Neural progenitor cell (in vitro differentiated cells): ENCODE results near the gene KANSL1L. TPM values are rescaled to one million over a fixed set of nuclear protein-coding genes. Genes with fewer than 3 reads are reported as not detected.

ENCODE experiments used
- DNase-seq: peaks from one replicate; pipeline ENCODE4 v3.0.0-alpha.2; 2016; ENCODE audit warnings: low spot score
- H2AFZ ChIP-seq: fragments of 200-600 bp; sonication (generic); replicated peaks from 2 replicates; pipeline ENCODE4 v1.6.1; 2016; ENCODE audit warnings: antibody characterized with exemption
- H3F3A ChIP-seq: fragments of 200-600 bp; sonication (generic); 2 replicates; pipeline ENCODE4 v1.6.1; 2016; ENCODE audit warnings: antibody characterized with exemption, low read depth
- H3K27ac ChIP-seq: fragments of 200-600 bp; sonication (generic); 2 replicates; pipeline ENCODE4 v1.5.1; 2016; ENCODE audit warnings: mild to moderate bottlenecking
- H3K27me3 ChIP-seq: fragments of 200-600 bp; sonication (generic); 2 replicates; pipeline ENCODE4 v1.6.1; 2016; ENCODE audit warnings: mild to moderate bottlenecking, moderate library complexity
- H3K36me3 ChIP-seq: fragments of 200-600 bp; sonication (generic); 2 replicates; pipeline ENCODE4 v1.5.1; 2016
- H3K4me1 ChIP-seq: fragments of 200-600 bp; sonication (generic); 2 replicates; pipeline ENCODE4 v1.6.1; 2016; ENCODE audit warnings: mixed run types
- H3K4me2 ChIP-seq: fragments of 200-600 bp; sonication (generic); 2 replicates; pipeline ENCODE4 v1.6.1; 2016
- H3K4me3 ChIP-seq: fragments of 200-600 bp; sonication (generic); 2 replicates; pipeline ENCODE4 v1.5.1; 2016
- H3K79me2 ChIP-seq: fragments of 200-600 bp; sonication (generic); 2 replicates; pipeline ENCODE4 v1.6.1; 2016; ENCODE audit warnings: low read depth
- H3K9ac ChIP-seq: fragments of 200-600 bp; sonication (generic); 2 replicates; pipeline ENCODE4 v1.6.1; 2016
- H3K9me3 ChIP-seq: fragments of 200-600 bp; sonication (generic); 2 replicates; pipeline ENCODE4 v1.5.1; 2016; ENCODE audit warnings: low read depth
- H4K20me1 ChIP-seq: fragments of 200-600 bp; sonication (generic); 2 replicates; pipeline ENCODE4 v1.6.1; 2016; ENCODE audit warnings: low read depth
- H3K27ac Mint-ChIP-seq: 3 replicates; pipeline ENCODE4 v1.8.0; 2021; ENCODE audit warnings: mixed read lengths
- H3K27me3 Mint-ChIP-seq: 2 replicates; pipeline ENCODE4 v1.8.0; 2022; ENCODE audit warnings: low read depth, mild to moderate bottlenecking, inconsistent platforms, moderate library complexity, mixed read lengths; ENCODE audit not compliant: insufficient read depth
- H3K36me3 Mint-ChIP-seq: 3 replicates; pipeline ENCODE4 v1.8.0; 2021; ENCODE audit warnings: mixed read lengths
- H3K4me1 Mint-ChIP-seq: 3 replicates; pipeline ENCODE4 v1.8.0; 2021; ENCODE audit warnings: mixed read lengths
- H3K4me3 Mint-ChIP-seq: 3 replicates; pipeline ENCODE4 v1.8.0; 2021; ENCODE audit warnings: mild to moderate bottlenecking, moderate library complexity, mixed read lengths
- H3K9me3 Mint-ChIP-seq: 3 replicates; pipeline ENCODE4 v1.8.0; 2020; ENCODE audit warnings: mixed read lengths
- EZH2 ChIP-seq: fragments of 200-600 bp; sonication (generic); IDR thresholded peaks from 2 replicates; pipeline ENCODE4 v1.6.1; 2017; ENCODE audit warnings: antibody characterized with exemption, mild to moderate bottlenecking, moderate library complexity
- EZH2phosphoT487 ChIP-seq: fragments of 200-600 bp; sonication (generic); IDR thresholded peaks from 2 replicates; pipeline ENCODE4 v1.6.1; 2017; ENCODE audit warnings: antibody characterized with exemption
- total RNA-seq: library from RNA; depleted of rRNA; stranded (reverse); fragments of >200 nt; gene quantifications from 2 replicates; pipeline ENCODE4 v1.2.3, GENCODE V29; 2015; ENCODE audit warnings: low replicate concordance
- TF ChIP-seq, protein P1 (sequence below): fragments of 200-600 bp; sonication (generic); IDR thresholded peaks from 2 replicates; pipeline ENCODE4 v1.5.1; 2017; ENCODE audit warnings: antibody characterized with exemption, mild to moderate bottlenecking

The KANSL1L gene
- total RNA-seq, 1 donor from 2014 or later, result 51.8 TPM

DNA sequence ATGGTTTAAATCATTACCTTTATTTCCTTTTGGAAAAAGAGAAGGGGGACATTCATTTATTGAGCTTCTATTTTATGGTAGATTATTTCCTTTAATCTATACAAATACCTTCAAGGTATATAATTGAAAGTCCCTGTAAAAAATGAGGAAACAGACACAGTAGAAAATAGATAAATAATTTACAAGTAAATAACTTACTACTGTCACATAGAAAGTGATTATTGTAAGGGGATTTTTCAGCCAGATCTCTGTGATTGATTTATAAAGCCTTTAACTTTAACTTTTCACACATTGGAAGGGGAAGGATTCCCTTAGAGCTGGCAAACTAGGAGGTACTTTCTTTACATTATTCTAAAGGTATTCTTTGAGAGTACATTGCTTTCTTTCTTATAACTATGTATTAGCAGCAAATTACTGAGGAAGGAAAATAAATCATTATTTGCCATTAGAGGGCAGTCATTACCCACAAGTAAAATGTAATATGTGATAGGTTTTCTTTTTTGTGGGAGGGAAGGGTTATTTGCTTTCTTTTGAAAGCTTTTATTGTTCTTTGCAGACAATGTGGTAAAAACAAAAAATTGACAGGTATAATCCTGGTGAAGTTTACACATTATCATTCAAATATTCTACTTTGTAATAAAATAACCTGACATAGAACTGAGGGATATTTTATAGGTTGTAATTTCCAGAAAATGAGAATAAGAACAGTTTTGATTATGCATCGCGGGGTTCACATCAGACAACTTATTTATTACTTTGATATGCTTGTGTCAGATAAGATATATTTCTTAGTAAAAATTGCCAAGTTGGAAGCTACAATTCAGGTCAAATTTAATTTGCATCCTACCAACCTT lies 193.6 kb downstream of the KANSL1L start:
- Histone ChIP-seq H3K4me2 (no peak overlapping the region), H3K79me2 (no peaks in the 10 kb centered on the region), H3K27ac (no peak overlapping the region), H3K4me3 (no peak overlapping the region), H3K36me3 (no peaks in the 10 kb centered on the region), H3K4me1 (no peaks in the 10 kb centered on the region), H3F3A (no peaks in the 10 kb centered on the region), H3K9ac (no peak overlapping the region), H3K27me3 (no peaks in the 10 kb centered on the region), H3K9me3 (no peaks in the 10 kb centered on the region), H2AFZ (no peak overlapping the region), H4K20me1 (no peaks in the 10 kb centered on the region)
- Mint-ChIP-seq H3K27me3 (no peaks in the 10 kb centered on the region), H3K4me1 (no peaks in the 10 kb centered on the region), H3K36me3 (no peaks in the 10 kb centered on the region), H3K27ac (no peak overlapping the region), H3K9me3 (no peaks in the 10 kb centered on the region), H3K4me3 (no peak overlapping the region)
- TF ChIP-seq EZH2, result no peak
- TF ChIP-seq, protein P1, sequence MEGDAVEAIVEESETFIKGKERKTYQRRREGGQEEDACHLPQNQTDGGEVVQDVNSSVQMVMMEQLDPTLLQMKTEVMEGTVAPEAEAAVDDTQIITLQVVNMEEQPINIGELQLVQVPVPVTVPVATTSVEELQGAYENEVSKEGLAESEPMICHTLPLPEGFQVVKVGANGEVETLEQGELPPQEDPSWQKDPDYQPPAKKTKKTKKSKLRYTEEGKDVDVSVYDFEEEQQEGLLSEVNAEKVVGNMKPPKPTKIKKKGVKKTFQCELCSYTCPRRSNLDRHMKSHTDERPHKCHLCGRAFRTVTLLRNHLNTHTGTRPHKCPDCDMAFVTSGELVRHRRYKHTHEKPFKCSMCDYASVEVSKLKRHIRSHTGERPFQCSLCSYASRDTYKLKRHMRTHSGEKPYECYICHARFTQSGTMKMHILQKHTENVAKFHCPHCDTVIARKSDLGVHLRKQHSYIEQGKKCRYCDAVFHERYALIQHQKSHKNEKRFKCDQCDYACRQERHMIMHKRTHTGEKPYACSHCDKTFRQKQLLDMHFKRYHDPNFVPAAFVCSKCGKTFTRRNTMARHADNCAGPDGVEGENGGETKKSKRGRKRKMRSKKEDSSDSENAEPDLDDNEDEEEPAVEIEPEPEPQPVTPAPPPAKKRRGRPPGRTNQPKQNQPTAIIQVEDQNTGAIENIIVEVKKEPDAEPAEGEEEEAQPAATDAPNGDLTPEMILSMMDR, result peak; percentile 65
- peak; percentile 33 for DNase-seq

DNA sequence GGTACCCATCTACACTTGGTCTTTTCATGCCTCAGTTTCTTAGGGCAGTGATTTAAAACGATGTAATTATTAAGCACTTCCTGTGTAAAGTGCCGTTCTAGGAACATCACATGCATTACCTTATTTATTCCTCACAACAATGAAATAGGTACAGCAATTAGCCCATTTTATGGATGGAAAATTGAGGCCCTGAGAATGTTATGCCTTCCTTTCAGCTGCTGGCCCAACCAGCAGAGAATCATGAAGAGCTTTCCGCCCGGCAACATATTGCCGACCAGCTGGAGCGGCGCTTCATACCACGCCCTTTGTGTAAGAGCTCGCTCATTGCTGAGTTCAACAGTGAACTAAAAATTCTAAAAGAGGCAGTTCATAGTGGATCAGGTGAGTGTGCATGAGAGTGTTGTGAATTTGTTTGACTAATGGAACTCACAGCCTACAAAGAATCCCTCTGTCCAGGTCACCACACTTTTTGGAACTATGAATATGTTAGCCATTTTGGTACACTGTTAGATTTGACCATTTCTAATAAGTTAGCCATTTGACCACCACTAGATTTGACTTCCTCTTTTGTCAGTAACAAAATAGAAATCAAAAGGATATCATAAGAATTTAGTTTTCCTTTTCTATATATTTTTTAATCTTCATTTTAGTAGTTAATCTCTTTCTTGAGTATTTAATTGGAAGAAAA lies 194.4 kb downstream of the KANSL1L start:
- Histone ChIP-seq H3K9ac (no peak overlapping the region), H3K4me2 (no peak overlapping the region), H3K9me3 (no peaks in the 10 kb centered on the region), H3K4me1 (no peaks in the 10 kb centered on the region), H3K27me3 (no peaks in the 10 kb centered on the region), H3K36me3 (no peaks in the 10 kb centered on the region), H4K20me1 (no peaks in the 10 kb centered on the region), H2AFZ (no peak overlapping the region), H3K4me3 (no peak overlapping the region), H3K79me2 (no peaks in the 10 kb centered on the region), H3K27ac (no peak overlapping the region), H3F3A (no peaks in the 10 kb centered on the region)
- Mint-ChIP-seq H3K36me3 (no peaks in the 10 kb centered on the region), H3K4me1 (no peaks in the 10 kb centered on the region), H3K9me3 (no peaks in the 10 kb centered on the region), H3K27me3 (no peaks in the 10 kb centered on the region), H3K4me3 (no peak overlapping the region), H3K27ac (no peak overlapping the region)
- TF ChIP-seq EZH2 (no peak), EZH2phosphoT487 (no peak)
- TF ChIP-seq, protein P1, result no peak
- no peak for DNase-seq

DNA sequence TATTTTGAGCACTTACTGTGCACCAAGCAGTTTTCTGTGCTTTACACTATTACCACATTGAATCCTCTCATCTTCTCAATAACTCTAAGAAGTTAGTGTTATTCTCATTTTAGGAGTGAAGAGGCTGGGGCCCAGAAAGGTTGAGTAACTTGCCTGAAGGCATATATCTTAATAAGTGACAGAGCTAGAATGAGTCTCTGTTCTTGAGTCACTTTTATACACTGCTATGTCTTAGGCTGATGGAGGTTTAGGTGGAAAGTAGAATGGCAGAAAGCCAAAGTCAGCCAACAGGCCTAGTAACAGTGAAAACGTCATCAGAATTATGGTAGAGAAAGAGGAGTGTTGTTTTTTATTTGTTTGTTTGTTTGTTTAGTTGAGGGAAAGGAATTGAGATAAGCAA lies 196.6 kb downstream of the KANSL1L start:
- no peaks in the 10 kb centered on the region for H3K4me1 Mint-ChIP-seq

More for the DNA sequence above, 196.6 kb downstream of the KANSL1L start:
- DNase-seq, result no peak
- no peak overlapping the region for H2AFZ ChIP-seq
- no peak overlapping the region for H3K27ac ChIP-seq
- no peaks in the 10 kb centered on the region for H3K36me3 ChIP-seq
- H3K36me3 Mint-ChIP-seq, result no peaks in the 10 kb centered on the region
- H3K9ac ChIP-seq, result no peak overlapping the region
- TF ChIP-seq EZH2 (no peak), EZH2phosphoT487 (no peak)
- TF ChIP-seq, protein P1, result no peak
- no peaks in the 10 kb centered on the region for H3K4me1 ChIP-seq
- no peaks in the 10 kb centered on the region for H3K79me2 ChIP-seq
- H3K4me3 Mint-ChIP-seq, result no peak overlapping the region
- H3K27me3 Mint-ChIP-seq, result no peaks in the 10 kb centered on the region
- no peaks in the 10 kb centered on the region for H4K20me1 ChIP-seq
- no peak overlapping the region for H3K27ac Mint-ChIP-seq
- H3K9me3 ChIP-seq, result no peaks in the 10 kb centered on the region
- H3K4me3 ChIP-seq, result no peak overlapping the region
- no peaks in the 10 kb centered on the region for H3F3A ChIP-seq
- no peaks in the 10 kb centered on the region for H3K27me3 ChIP-seq
- H3K4me2 ChIP-seq, result no peak overlapping the region
- no peaks in the 10 kb centered on the region for H3K9me3 Mint-ChIP-seq
